Activated CD8-positive, alpha-beta T cell treated with anti-CD3 and anti-CD28 coated beads for 36 hours (primary cell): Measurements from ENCODE around the gene JOSD1. TPM values are rescaled to one million over a fixed set of nuclear protein-coding genes. Genes with fewer than 3 reads are reported as not detected.

Source experiments
- ATAC-seq: fragments of 200-7000 bp; cut with Tn5 transposase; one replicate; pipeline ENCODE4 v1.10.0; 2021; ENCODE audit warnings: mild to moderate bottlenecking, moderate library complexity
- CTCF ChIA-PET: fragments of 350-600 bp; sonication (Branson Sonifier 250); formaldehyde crosslinking; loops from one replicate; lab custom pipeline; 2021; ENCODE audit warnings: antibody characterized with exemption; lab: Charles Lee
- POLR2A ChIA-PET: fragments of 350-600 bp; sonication (Branson Sonifier 250); formaldehyde crosslinking; loops from one replicate; lab custom pipeline; 2021; ENCODE audit warnings: antibody characterized with exemption; lab: Charles Lee
- DNase-seq: peaks from one replicate; pipeline ENCODE4 v3.0.0-alpha.2; 2020
- H3K27ac Mint-ChIP-seq: one replicate; pipeline ENCODE4 v1.8.0; 2021; ENCODE audit warnings: mild to moderate bottlenecking, mixed read lengths
- H3K27me3 Mint-ChIP-seq: one replicate; pipeline ENCODE4 v1.8.0; 2021; ENCODE audit warnings: mixed read lengths
- H3K36me3 Mint-ChIP-seq: one replicate; pipeline ENCODE4 v1.8.0; 2021; ENCODE audit warnings: low read depth, mixed read lengths
- H3K4me1 Mint-ChIP-seq: one replicate; pipeline ENCODE4 v1.8.0; 2021; ENCODE audit warnings: low read depth, mixed read lengths
- H3K4me3 Mint-ChIP-seq: one replicate; pipeline ENCODE4 v1.8.0; 2021; ENCODE audit warnings: mild to moderate bottlenecking, moderate library complexity, mixed read lengths
- H3K9me3 Mint-ChIP-seq: one replicate; pipeline ENCODE4 v1.8.0; 2021; ENCODE audit warnings: mixed read lengths
- CTCF ChIP-seq: fragments of 200-600 bp; IDR thresholded peaks from one replicate; pipeline ENCODE4 v1.8.0; 2022; ENCODE audit warnings: antibody characterized with exemption, mild to moderate bottlenecking
- intact Hi-C: fragments of 100-400 bp; cut with micrococcal nuclease; formaldehyde crosslinking; loops from one replicate; pipeline ENCODE4 v1.10.0; 2022
- total RNA-seq, 2 experiments: library from RNA; stranded (reverse); gene quantifications; one replicate each; pipeline ENCODE4 v1.2.3, GENCODE V29; 2021

The JOSD1 gene
- total RNA-seq, 2 experiments from 2014 or later, result 84.7 to 88.1 TPM

- intact Hi-C loops, result no loop called here
- H3K36me3 Mint-ChIP-seq, result peaks cover 48% of the 10 kb centered on the region
- no peak for DNase-seq
Observed at GRCh38 chr22:38727530-38728451, 27.0 kb upstream of the JOSD1 start.

GRCh38 chr22:38727123-38727522 is 26.4 kb upstream of the JOSD1 start:
- Mint-ChIP-seq H3K27me3 (no peaks in the 10 kb centered on the region), H3K27ac (no peak overlapping the region), H3K4me1 (no peaks in the 10 kb centered on the region), H3K36me3 (peaks cover 51% of the 10 kb centered on the region), H3K9me3 (no peaks in the 10 kb centered on the region), H3K4me3 (no peak overlapping the region)
- ChIA-PET POLR2A (interaction anchor here (40.0 to 41.0 kb wide), 2 partner anchors 3 to 15 kb away, joined by 905 read pairs; partner anchors contain the start of genes GTPBP1 and SUN2), CTCF (no interaction called here)
- intact Hi-C loops, result no loop called here
- ATAC-seq (no peak), DNase-seq (no peak)
- TF ChIP-seq CTCF, result no peak

More at GRCh38 chr22:38727530-38728451, 27.0 kb upstream of the JOSD1 start:
- Mint-ChIP-seq H3K27ac (no peak overlapping the region), H3K9me3 (no peaks in the 10 kb centered on the region), H3K4me1 (no peaks in the 10 kb centered on the region), H3K4me3 (no peak overlapping the region), H3K27me3 (no peaks in the 10 kb centered on the region)
- POLR2A ChIA-PET, result interaction anchor here (2.4 to 41.0 kb wide), 3 partner anchors 4 to 28 kb away, joined by 6 to 905 read pairs (median 905); partner anchors contain the start of genes GTPBP1, JOSD1 and SUN2
- CTCF ChIA-PET, result no interaction called here
- no peak for ATAC-seq
- no peak for TF ChIP-seq CTCF

GRCh38 chr22:38725900-38726655 is 25.3 kb upstream of the JOSD1 start:
- ChIA-PET CTCF (interaction anchor here (1.1 to 9.7 kb wide), 7 partner anchors 9 to 144 kb away, joined by 3 to 73 read pairs (median 13); partner anchors contain the start of genes GTPBP1 and TOMM22), POLR2A (interaction anchor here (40.0 to 41.0 kb wide), 2 partner anchors 2 to 16 kb away, joined by 905 read pairs; partner anchors contain the start of genes GTPBP1 and SUN2)
- H3K4me1 Mint-ChIP-seq, result no peaks in the 10 kb centered on the region
- H3K9me3 Mint-ChIP-seq, result no peaks in the 10 kb centered on the region
- no peaks in the 10 kb centered on the region for H3K27me3 Mint-ChIP-seq
- peaks cover 56% of the 10 kb centered on the region for H3K36me3 Mint-ChIP-seq
- intact Hi-C loops, result no loop called here
- no peak for DNase-seq
- TF ChIP-seq CTCF, result no peak
- no peak overlapping the region for H3K27ac Mint-ChIP-seq
- ATAC-seq, result no peak
- no peak overlapping the region for H3K4me3 Mint-ChIP-seq

- H3K27ac Mint-ChIP-seq, result peak overlapping the region; percentile 7
- POLR2A ChIA-PET, result interaction anchor here (1.3 to 41.0 kb wide), 3 partner anchors 1 to 43 kb away, joined by 4 to 905 read pairs (median 905); partner anchors contain the start of genes GTPBP1, SUN2 and TOMM22
- peaks cover 56% of the 10 kb centered on the region for H3K36me3 Mint-ChIP-seq
- CTCF ChIA-PET, result interaction anchor here (0.6 to 9.7 kb wide), 21 partner anchors 10 to 145 kb away, joined by 3 to 73 read pairs (median 4); partner anchors contain the start of genes GTPBP1 and TOMM22
- DNase-seq (peak; percentile 31), ATAC-seq (peak; percentile 87)
- no peaks in the 10 kb centered on the region for H3K4me1 Mint-ChIP-seq
- intact Hi-C loops, result no loop called here
- no peaks in the 10 kb centered on the region for H3K9me3 Mint-ChIP-seq
- no peak overlapping the region for H3K4me3 Mint-ChIP-seq
- peak; percentile 43 for TF ChIP-seq CTCF
- no peaks in the 10 kb centered on the region for H3K27me3 Mint-ChIP-seq
Observed at GRCh38 chr22:38724926-38725571, 24.3 kb upstream of the JOSD1 start.
